HCT116 (cell line): ENCODE results near the gene PCMTD2. TPM values are rescaled to one million over a fixed set of nuclear protein-coding genes. Genes with fewer than 3 reads are reported as not detected.

Experiments used
- ATAC-seq: fragments of 200-7000 bp; cut with Tn5 transposase; 2 replicates; pipeline ENCODE4 v1.9.1; 2020; ENCODE audit warnings: mild to moderate bottlenecking, moderate library complexity
- BruUV-seq: library from RNA; stranded (reverse); fragments of 400-500 nt; replicated peaks from 2 replicates; lab custom pipeline; 2021; lab: Mats Ljungman, UMichigan
- CTCF ChIA-PET: fragments of 300-600 bp; sonication (Branson Sonifier 250); formaldehyde crosslinking; loops from one replicate; lab custom pipeline; 2021; ENCODE audit warnings: antibody characterized with exemption; lab: Charles Lee
- POLR2A ChIA-PET: fragments of 300-600, 350-600 bp; sonication (Branson Sonifier 250); formaldehyde crosslinking; loops from one replicate; lab custom pipeline; 2021; ENCODE audit warnings: antibody characterized with exemption; lab: Charles Lee
- RAD21 ChIA-PET, 2 experiments: fragments of 300-600 bp; sonication (Branson Sonifier 250); formaldehyde crosslinking; loops; one replicate each; lab custom pipeline; 2023; ENCODE audit warnings: low total read pairs in 2 of 2; ENCODE audit not compliant: uncharacterized antibody in 2 of 2, unreplicated experiment in 2 of 2, low non-redundant PET in 1 of 2; lab: Charles Lee
- DNase-seq: peaks from one replicate; pipeline ENCODE4 v3.0.0-alpha.2; 2010; ENCODE audit warnings: low read depth, low spot score
- H2AFZ ChIP-seq: fragments of 200-600 bp; shearing (Covaris generic), sonication (generic); 2 replicates; pipeline ENCODE4 v1.6.1; 2017; ENCODE audit warnings: low read depth, mixed run types, mixed read lengths, antibody characterized with exemption, low read length; ENCODE audit not compliant: poor library complexity, severe bottlenecking
- H3K27ac ChIP-seq: 2 replicates; pipeline ENCODE4 v1.5.1; 2012; ENCODE audit warnings: low read depth, low read length
- H3K27me3 ChIP-seq: fragments of 200-600 bp; sonication (generic); 2 replicates; pipeline ENCODE4 v1.6.1; 2016; ENCODE audit warnings: mixed run types, low read length, mixed read lengths; ENCODE audit not compliant: insufficient read depth
- H3K36me3 ChIP-seq, 2 experiments: fragments of 200-500 bp in 1 of 2; fragments of 200-600 bp in 1 of 2; sonication (Bioruptor generic) in 1 of 2; sonication (generic) in 1 of 2; 2 replicates each; pipeline versions ENCODE4 v1.5.1 to v1.6.1; 2014 to 2016; ENCODE audit warnings: low read length in 2 of 2, inconsistent platforms in 1 of 2, mixed read lengths in 1 of 2, mixed run types in 1 of 2; ENCODE audit not compliant: insufficient read depth in 2 of 2, control insufficient read depth in 1 of 2
- H3K4me1 ChIP-seq, 2 experiments: fragments of 200-600 bp in 1 of 2; sonication (generic) in 1 of 2; 2 replicates each; pipeline versions ENCODE4 v1.5.1 to v1.6.1; 2012 to 2017; ENCODE audit warnings: low read length in 2 of 2, inconsistent platforms in 1 of 2, mild to moderate bottlenecking in 1 of 2, mixed read lengths in 1 of 2, mixed run types in 1 of 2, moderate library complexity in 1 of 2; ENCODE audit not compliant: insufficient read depth in 2 of 2, control insufficient read depth in 1 of 2
- H3K4me2 ChIP-seq: fragments of 200-600 bp; sonication (generic); 2 replicates; pipeline ENCODE4 v1.6.1; 2017; ENCODE audit warnings: mixed run types, low read length, mixed read lengths
- H3K4me3 ChIP-seq, 2 experiments: fragments of 200-600 bp in 1 of 2; sonication (generic) in 1 of 2; replicated peaks in 1 of 2; 2 replicates each; pipeline ENCODE4 v1.5.1; 2011 to 2016; ENCODE audit warnings: low read length in 2 of 2, control low read depth in 1 of 2, low read depth in 1 of 2, mild to moderate bottlenecking in 1 of 2, mixed read lengths in 1 of 2, mixed run types in 1 of 2
- H3K79me2 ChIP-seq: fragments of 200-600 bp; sonication (generic); 2 replicates; pipeline ENCODE4 v1.6.1; 2017; ENCODE audit warnings: mild to moderate bottlenecking, mixed run types, low read length, moderate library complexity, mixed read lengths; ENCODE audit not compliant: insufficient read depth
- H3K9ac ChIP-seq: fragments of 200-600 bp; sonication (generic); 2 replicates; pipeline ENCODE4 v1.6.1; 2016; ENCODE audit warnings: low read length, mixed read lengths
- H3K9me2 ChIP-seq: fragments of 200-600 bp; sonication (generic), shearing (Covaris generic); 2 replicates; pipeline ENCODE4 v1.6.1; 2017; ENCODE audit warnings: mixed run types, mild to moderate bottlenecking, moderate library complexity; ENCODE audit not compliant: insufficient read depth
- H3K9me3 ChIP-seq, 2 experiments: fragments of 200-500 bp in 1 of 2; fragments of 200-600 bp in 1 of 2; sonication (Bioruptor generic) in 1 of 2; sonication (generic) in 1 of 2; 2 replicates each; pipeline ENCODE4 v1.6.1; 2014 to 2017; ENCODE audit warnings: low read length in 2 of 2, mixed read lengths in 2 of 2, inconsistent platforms in 1 of 2, low read depth in 1 of 2, mild to moderate bottlenecking in 1 of 2, mixed run types in 1 of 2, moderate library complexity in 1 of 2; ENCODE audit not compliant: control insufficient read depth in 1 of 2, insufficient read depth in 1 of 2
- H4K20me1 ChIP-seq: fragments of 200-600 bp; sonication (generic), shearing (Covaris generic); 2 replicates; pipeline ENCODE4 v1.6.1; 2017; ENCODE audit warnings: mixed run types, mild to moderate bottlenecking, moderate library complexity; ENCODE audit not compliant: insufficient read depth
- ATF3 ChIP-seq: IDR thresholded peaks from 2 replicates; pipeline ENCODE4 v1.6.1; 2012
- CBX3 ChIP-seq: IDR thresholded peaks from 2 replicates; pipeline ENCODE4 v1.6.1; 2012; ENCODE audit warnings: low read depth
- CTCF ChIP-seq, 3 experiments: fragments of 200-600 bp in 1 of 3; sonication (generic) in 1 of 3; IDR thresholded peaks in 2 of 3; conservative IDR thresholded peaks in 1 of 3; 2 replicates each; pipeline ENCODE4 v1.5.1; 2012 to 2017; ENCODE audit warnings: low read depth in 2 of 3, low read length in 2 of 3, antibody characterized with exemption in 1 of 3, borderline replicate concordance in 1 of 3, control low read depth in 1 of 3, mild to moderate bottlenecking in 1 of 3, mixed read lengths in 1 of 3, mixed run types in 1 of 3, moderate library complexity in 1 of 3; ENCODE audit not compliant: insufficient read depth in 1 of 3
- EGR1 ChIP-seq: IDR thresholded peaks from 2 replicates; pipeline ENCODE4 v1.6.1; 2012; ENCODE audit warnings: low read depth
- ELF1 ChIP-seq: IDR thresholded peaks from 2 replicates; pipeline ENCODE4 v1.6.1; 2012; ENCODE audit warnings: low read depth, borderline replicate concordance
- FOSL1 ChIP-seq: IDR thresholded peaks from 2 replicates; pipeline ENCODE4 v1.6.1; 2012; ENCODE audit warnings: low read depth
- JUND ChIP-seq: IDR thresholded peaks from 2 replicates; pipeline ENCODE4 v1.6.1; 2012
- MAX ChIP-seq: IDR thresholded peaks from 2 replicates; pipeline ENCODE4 v1.6.1; 2012
- POLR2A ChIP-seq: IDR thresholded peaks from 2 replicates; pipeline ENCODE4 v1.7.0; 2011; ENCODE audit warnings: borderline replicate concordance; ENCODE audit not compliant: insufficient read depth, insufficient read length; ENCODE audit errors: extremely low read depth
- POLR2AphosphoS5 ChIP-seq: IDR thresholded peaks from 2 replicates; pipeline ENCODE4 v1.6.1; 2011; ENCODE audit warnings: mild to moderate bottlenecking, low read depth, low read length, moderate library complexity
- RAD21 ChIP-seq: IDR thresholded peaks from 2 replicates; pipeline ENCODE4 v1.6.1; 2012; ENCODE audit warnings: low read depth, mild to moderate bottlenecking
- REST ChIP-seq: IDR thresholded peaks from 2 replicates; pipeline ENCODE4 v1.6.1; 2012; ENCODE audit warnings: low read depth
- SIN3A ChIP-seq: IDR thresholded peaks from 2 replicates; pipeline ENCODE4 v1.6.1; 2012; ENCODE audit warnings: low read depth
- SP1 ChIP-seq: IDR thresholded peaks from 2 replicates; pipeline ENCODE4 v1.6.1; 2012; ENCODE audit warnings: low read depth
- SRF ChIP-seq: IDR thresholded peaks from 2 replicates; pipeline ENCODE4 v1.6.1; 2012; ENCODE audit warnings: low read depth
- ZFX ChIP-seq: fragments of 450-650 bp; IDR thresholded peaks from 2 replicates; pipeline ENCODE4 v1.6.1; 2017
- ZNF274 ChIP-seq: fragments of 200-500 bp; sonication (Bioruptor generic); IDR thresholded peaks from 2 replicates; pipeline ENCODE4 v1.6.1; 2014; ENCODE audit warnings: mild to moderate bottlenecking, low read depth, low read length, inconsistent platforms
- intact Hi-C: fragments of 100-400 bp; cut with micrococcal nuclease; formaldehyde crosslinking; loops from 2 replicates; pipeline ENCODE4 v1.10.0; 2022
- total RNA-seq: library from RNA; stranded (reverse); gene quantifications from one replicate; pipeline ENCODE4 v1.2.1, GENCODE V29; 2021; ENCODE audit not compliant: unreplicated experiment

The PCMTD2 gene
- total RNA-seq, 1 experiment from 2014 or later, result 44.7 TPM

GRCh38 chr20:64264091-64264490 lies 8.5 kb downstream of the PCMTD2 start:
- peaks cover 4 to 6% of the 10 kb centered on the region in 2 experiments; a peak in 3 of 4 replicates for H3K36me3 ChIP-seq
- DNase-seq (no peak), ATAC-seq (no peak)
- H4K20me1 ChIP-seq, result no peaks in the 10 kb centered on the region
- no peak overlapping the region for H2AFZ ChIP-seq
- ChIA-PET CTCF (no interaction called here), RAD21 (no interaction called here), POLR2A (no interaction called here)
- intact Hi-C loops, result no loop called here
- H3K79me2 ChIP-seq, result no peaks in the 10 kb centered on the region
- H3K27me3 ChIP-seq, result no peaks in the 10 kb centered on the region
- H3K9me2 ChIP-seq, result no peaks in the 10 kb centered on the region
- H3K9me3 ChIP-seq, result no peaks in the 10 kb centered on the region
- no peak overlapping the region for H3K27ac ChIP-seq
- no peak overlapping the region for H3K4me3 ChIP-seq
- H3K4me2 ChIP-seq, result no peak overlapping the region
- no peak overlapping the region for H3K9ac ChIP-seq
- no peaks in the 10 kb centered on the region for H3K4me1 ChIP-seq
- no peak for TF ChIP-seq POLR2A
- TF ChIP-seq ZFX, result no peak
- TF ChIP-seq MAX, result no peak
- TF ChIP-seq SP1, result no peak
- TF ChIP-seq SRF, result no peak
- TF ChIP-seq ELF1, result no peak
- TF ChIP-seq CBX3, result no peak
- TF ChIP-seq SIN3A, result no peak
- no peak for TF ChIP-seq JUND
- no TSS peak for BruUV-seq

GRCh38 chr20:64265201-64265600 lies 9.7 kb downstream of the PCMTD2 start:
- CTCF ChIA-PET, result no interaction called here
- no peaks in the 10 kb centered on the region for H3K4me1 ChIP-seq
- no peak for DNase-seq
- no peaks in the 10 kb centered on the region for H4K20me1 ChIP-seq
- H3K36me3 ChIP-seq, result peaks cover 4 to 6% of the 10 kb centered on the region in 2 experiments; a peak in 3 of 4 replicates
- H3K79me2 ChIP-seq, result no peaks in the 10 kb centered on the region
- no peak for TF ChIP-seq REST
- no peak for TF ChIP-seq ELF1
- no peak for TF ChIP-seq EGR1
- TF ChIP-seq SRF, result no peak
- no peak for TF ChIP-seq JUND
- TF ChIP-seq POLR2AphosphoS5, result no peak
- TF ChIP-seq ZNF274, result no peak
- TF ChIP-seq ATF3, result no peak
- no peak for TF ChIP-seq CTCF (IDR thresholded peaks at IDR 0.05 in 2 of 3, conservative IDR thresholded peaks at IDR 0.05 in 1 of 3; ENCODE audit: borderline replicate concordance in 1 of 3, insufficient read depth in 1 of 3, low read depth in 2 of 3, low read length in 2 of 3)
- TF ChIP-seq RAD21, result no peak
- TF ChIP-seq FOSL1, result no peak
- no peak for TF ChIP-seq CBX3
- RAD21 ChIA-PET, result no interaction called here
- peaks cover 0 to 7% of the 10 kb centered on the region in 2 experiments; a peak in 1 of 4 replicates for H3K9me3 ChIP-seq
- H2AFZ ChIP-seq, result no peak overlapping the region
- H3K27ac ChIP-seq, result no peak overlapping the region
- H3K9me2 ChIP-seq, result no peaks in the 10 kb centered on the region
- ATAC-seq, result no peak
- no TSS peak for BruUV-seq
- H3K27me3 ChIP-seq, result no peaks in the 10 kb centered on the region
- POLR2A ChIA-PET, result no interaction called here
- H3K4me3 ChIP-seq, result no peak overlapping the region
- intact Hi-C loops, result no loop called here
- no peak overlapping the region for H3K9ac ChIP-seq
- H3K4me2 ChIP-seq, result no peak overlapping the region
